Activated gamma-delta T cell (primary cell): ENCODE data around the gene TMC8.
"Not testable (repeated sequence)": the region's sequence is repeated elsewhere in the genome, so short reads cannot be mapped to it uniquely, and the experiment has no call there.

ENCODE experiments used
- DNase-seq: peaks from one replicate; lab custom pipeline; 2025; lab: John Stamatoyannopoulos, UW

The TMC8 gene

DNA sequence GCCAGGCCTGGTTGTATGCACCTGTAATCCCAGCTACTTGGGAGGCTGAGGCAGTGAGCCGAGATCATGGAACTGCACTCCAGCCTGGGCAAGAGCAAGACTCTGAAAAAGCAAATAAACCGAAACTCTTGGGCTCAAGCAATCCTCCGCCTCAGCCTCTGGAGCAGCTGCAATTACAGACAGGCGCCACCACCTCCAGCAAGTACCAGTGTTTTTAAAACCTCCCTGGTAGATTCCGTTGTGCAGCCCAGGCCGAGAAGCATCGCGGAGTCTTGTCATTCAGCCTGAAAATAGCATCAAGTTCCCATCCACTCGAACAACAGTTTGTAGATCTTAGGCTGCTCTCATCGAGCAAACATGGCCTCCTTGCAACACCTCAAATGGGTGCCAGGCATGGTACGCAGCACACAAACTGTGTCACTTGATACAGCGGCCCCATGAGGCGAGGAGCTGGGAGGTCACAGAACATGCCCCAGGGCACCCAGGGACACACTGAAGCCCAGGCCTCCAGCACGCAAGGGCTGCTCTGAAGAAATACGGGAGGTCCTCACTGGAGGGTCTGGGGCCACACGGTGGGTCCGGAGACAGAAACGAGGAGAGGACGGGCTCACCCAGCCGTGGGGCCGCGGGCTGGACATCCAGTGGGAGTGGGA is 20.1 kb upstream of the TMC8 start:
- no peak for DNase-seq

DNA sequence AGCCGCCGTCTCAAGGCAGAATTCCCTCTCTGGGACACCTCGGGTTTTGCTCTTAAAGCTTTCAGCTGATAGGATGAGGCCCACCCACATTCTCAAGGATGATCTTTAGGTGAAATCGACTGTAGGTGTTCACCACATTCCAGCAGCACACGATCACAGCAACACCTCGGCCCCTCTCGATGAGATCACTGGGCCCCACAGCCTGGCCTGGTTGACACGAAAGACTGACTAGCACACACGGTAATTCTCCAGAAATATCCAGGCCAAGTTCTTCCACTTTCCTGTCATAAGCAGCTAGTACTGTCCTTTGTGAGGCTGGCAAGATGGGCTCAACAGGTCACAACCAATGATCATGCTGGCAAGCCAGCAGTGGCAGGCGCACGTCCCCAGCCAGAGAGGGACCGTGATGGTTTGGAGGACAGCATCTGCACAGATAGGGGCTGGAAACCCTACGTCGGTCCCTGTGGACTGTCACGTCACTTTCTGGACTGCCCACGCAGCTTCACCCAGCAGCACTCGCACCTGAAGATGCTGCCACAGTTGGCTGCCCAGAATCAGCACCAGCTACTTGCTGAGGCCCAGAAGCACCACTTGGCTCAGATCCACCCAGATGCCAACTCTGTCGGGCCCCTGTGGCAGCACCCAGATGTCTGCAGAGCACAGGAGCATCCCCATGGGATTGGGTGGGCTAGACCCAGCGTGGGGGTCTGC is 19.4 kb upstream of the TMC8 start:
- DNase-seq = no peak

DNA sequence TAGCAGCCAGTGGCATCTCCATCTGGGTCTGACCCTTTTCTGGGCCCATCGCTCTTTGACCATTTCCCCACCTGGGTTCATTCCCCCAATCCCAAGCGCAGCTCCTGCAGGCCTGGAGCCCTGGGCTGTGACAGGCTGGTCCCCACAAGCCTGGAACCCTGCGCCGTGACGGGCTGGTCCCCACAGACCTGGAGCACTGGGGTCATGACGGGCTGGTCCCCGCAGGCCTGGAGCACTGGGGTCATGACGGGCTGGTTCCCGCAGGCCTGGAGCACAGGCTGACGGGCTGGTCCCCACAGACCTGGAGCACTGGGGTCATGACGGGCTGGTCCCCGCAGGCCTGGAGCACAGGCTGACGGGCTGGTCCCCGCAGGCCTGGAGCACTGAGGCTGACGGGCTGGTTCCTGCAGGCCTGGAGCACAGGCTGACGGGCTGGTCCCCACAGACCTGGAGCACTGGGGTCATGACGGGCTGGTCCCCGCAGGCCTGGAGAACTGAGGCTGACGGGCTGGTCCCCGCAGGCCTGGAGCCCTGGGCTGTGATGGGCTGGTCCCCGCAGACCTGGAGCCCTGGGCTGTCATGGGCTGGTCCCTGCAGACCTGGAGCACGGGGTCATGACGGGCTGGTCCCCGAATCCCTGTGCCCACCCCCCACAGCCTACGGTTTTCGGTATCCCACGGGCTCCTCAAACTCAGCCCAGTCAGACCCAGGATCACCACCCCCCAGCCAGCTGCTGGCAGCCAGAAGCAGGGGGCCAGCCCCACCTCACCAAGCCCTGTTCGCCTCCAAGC is 18.6 kb upstream of the TMC8 start:
- DNase-seq = no peak

DNA sequence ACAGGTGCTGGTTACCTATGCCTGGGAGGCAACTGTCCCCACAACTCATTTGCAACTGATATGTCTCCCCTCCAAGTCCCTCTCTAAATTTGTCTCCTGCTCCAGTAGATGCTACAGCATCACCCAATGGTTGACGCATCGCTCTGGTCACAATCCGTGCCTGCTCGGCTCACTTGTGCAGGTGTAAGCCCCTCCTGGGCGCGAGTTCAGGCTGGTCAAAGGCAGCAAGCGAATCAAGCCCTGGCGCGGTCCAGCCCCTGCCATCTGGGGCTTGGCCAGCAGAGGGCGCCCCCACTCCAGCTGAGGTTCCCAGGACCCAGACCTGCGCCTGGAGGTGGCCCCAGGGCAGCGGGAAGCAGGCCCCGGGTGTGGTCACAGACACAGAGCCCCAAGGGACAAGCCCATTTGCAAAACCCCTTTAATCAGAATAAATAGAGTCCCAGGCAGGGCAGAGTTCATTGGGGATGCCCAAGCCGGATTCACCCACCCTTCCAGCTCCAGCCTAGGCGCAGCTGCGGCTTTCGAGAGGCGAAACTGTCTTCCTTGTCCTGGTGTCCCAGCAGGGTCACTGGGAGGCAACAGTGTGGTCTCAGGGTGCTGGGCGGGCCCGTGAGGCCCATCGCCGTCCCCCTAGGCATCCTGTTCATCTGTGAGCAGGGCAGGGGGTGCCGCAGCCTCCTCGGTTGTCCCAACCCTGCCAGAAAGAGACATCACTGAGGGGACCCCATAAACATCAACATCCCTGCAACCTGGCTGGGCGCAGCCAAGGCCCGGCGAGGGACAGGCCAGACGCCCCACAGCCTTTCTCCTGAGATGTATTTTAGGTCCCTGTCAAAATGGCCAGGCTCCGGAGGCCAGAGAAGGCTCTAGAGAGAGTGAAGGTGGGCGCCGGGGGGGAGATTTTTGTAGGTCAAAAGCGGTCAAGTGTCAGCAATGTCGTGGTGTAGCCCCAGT is 17.8 kb upstream of the TMC8 start:
- DNase-seq = peak; percentile 64

DNA sequence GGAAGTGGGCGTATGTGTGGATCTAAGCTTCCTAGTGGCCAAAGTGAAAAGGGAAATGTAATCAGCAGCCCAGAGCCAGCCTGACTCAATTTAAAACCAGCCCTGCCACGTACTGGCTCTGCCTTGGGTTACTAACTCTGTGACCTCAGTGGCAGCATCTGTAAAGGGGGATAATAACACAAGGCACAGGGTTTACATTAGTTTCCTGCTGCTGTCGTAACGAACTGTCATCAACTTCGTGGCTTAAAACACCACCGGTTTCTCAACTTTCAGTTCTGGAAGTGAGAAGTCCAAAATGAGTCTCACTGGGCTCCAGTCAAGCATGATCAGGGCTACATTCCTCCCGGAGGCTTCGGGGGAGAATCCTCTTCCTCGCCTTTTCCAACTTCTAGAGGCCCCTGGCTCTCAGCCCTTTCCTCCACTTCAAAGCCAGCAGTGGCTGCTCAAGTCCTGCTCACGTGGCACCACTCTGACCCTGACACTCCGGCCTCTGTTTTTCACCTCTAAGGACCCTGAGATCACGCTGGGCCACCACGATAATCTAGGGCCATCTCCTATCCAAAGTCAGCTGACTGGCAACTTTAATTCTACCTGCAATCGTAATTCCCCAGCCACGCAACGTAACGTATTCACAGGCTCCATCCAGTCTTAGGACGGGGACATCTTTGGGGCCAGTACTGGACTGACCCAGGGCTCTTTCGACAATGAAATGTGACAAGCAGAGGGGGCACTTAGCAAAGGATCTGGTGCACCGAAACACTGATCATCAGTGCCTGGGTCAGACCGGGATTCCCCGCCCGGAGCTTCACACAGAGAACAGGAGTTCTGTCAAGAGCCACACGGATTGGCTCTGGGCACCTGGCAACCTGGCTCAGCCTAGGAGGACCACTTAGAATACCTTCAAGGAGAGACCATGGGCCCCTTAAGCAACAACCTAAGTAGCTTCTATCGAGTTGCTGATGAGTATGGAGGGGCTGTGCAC is 16.5 kb upstream of the TMC8 start:
- DNase-seq = no peak

DNA sequence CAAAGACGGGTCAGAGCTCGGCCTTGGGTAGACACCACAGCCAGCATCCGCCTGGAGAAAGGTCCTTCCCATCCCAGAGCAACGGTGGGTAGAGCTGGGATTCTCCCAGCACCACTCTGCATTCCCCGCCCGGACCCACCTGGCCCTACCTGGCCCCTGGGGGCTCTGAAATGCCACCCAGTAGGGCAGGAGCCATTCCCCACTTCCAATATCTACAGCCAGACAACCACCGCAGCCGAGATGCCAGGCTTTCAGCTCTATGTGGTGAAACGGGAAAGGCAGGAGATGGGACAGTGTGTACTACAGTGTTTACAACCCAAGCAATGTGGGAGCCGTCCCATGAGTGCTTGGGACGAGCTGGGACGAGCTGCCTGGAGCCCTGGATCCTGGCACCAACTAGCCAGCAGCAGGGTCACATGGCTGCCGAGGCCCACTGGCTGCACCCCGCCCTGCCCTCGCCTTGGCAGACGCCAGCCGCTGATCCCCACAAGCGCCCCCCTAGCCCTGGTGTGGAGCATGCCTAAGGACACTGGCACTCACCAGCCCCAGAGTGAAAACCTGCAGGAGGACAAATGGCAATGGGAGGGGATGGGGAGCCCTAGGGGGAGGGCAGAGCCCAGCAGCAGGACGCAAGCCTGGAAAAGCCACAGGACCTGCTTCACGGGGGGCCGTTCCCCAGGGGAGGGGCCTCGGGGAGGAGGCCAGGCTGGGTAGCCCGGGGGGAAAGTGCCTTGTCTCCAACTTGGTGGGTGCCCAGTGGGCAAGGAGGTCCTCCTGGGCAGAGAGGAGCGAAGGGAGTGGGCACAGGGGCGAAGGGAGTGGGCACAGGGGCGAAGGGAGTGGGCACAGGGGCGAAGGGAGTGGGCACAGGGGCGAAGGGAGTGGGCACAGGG is 15.5 kb upstream of the TMC8 start:
- DNase-seq = no peak

DNA sequence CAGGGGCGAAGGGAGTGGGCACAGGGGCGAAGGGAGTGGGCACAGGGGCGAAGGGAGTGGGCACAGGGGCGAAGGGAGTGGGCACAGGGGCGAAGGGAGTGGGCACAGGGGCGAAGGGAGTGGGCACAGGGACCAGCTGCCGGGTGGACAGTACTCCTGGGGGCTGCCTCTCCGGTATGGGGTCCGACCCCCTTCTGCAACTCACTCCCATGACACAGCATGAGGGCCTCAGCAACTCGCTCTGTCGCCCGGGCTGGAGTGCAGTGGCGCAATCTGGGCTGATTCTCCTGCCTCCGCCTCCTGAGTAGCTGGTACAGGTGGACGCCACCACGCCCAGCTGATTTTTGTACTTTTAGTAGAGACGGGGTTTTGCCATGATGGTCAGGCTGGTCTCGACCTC is 14.8 kb upstream of the TMC8 start:
- not testable (repeated sequence) for DNase-seq

DNA sequence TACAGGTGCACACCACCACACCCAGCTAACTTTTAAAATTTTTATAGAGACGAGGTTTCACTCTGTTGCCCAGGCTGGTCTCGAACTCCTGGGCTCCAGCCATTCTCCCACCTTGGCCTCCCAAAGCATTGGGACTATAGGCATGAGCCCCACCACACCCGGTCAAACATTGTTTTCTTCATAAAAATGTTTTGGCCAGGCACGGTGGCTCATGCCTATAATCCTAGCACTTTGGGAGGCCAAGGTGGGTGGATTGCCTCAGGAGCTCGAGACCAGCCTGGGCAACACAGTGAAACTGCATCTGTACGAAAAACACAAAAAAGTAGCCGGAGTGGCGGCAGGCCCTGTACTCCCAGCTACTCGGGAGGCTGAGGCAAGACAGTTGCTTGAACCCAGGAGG is 14.2 kb upstream of the TMC8 start:
- DNase-seq = no peak

DNA sequence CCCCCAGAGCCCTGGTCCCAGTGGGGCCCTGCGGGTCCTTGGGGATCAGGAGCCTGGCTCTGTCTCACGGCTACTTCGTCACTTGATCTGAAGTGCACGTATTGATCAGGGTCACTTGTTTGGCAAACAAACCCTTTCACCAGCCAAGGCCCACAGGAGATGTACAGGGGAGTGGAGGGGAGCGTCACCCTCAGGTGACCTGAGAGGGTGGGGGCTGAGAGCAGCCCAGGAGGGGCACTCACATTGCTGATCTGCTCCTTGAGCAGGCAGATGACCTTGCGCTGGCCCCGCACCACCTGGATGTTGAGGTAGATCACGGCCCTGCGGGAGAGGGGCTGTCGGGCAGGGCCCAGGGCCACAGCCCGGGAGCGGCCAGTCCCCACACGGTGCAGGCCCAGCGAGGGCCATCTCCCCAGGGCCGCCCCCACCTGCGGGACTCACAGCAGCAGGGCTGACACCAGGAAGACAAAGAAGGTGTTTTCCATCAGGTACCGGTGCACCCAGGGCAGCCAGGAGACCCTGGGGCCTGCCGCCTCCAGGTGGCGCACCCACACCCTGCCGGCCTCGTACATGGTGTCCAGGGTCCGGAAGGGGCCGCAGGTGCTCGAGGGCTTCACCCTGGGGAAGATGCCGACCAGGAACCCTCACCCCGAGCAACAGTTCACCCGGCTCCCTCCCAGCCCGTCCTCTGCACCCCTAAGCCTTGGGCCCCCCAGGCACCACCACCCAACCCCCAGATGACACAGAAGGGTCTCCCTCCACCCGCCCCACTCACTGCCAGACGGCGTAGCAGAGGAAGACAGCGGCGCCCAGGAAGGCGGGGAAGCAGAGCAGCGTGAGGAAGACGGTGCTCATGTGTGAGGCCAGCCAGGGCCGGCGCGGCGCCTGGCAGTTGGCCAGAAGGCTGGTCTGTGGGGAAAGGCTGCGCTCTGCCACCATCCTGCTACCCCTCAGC is 13.3 kb upstream of the TMC8 start:
- no peak for DNase-seq

DNA sequence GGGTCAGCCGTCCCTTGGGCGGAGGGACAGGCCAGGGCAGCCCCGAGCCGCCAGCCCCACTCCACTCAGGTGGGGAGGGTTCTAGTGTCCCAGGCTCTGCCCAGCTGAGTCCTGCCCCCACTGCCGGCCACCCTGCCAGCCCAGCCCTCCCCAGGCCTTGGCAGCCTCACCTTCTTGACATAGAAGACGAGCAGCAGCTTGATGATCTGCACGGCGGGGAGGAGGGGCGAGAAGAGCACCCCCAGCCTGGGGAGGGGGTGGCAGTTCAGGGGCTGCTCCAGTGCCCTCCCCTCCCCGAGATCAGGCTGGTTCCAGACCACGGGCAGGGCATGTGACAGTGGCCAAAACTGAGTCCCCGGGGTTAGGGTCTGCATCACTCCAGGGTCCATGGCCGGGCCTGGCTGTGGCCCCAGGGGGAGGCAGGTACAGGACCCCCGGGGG is 11.8 kb upstream of the TMC8 start:
- DNase-seq = no peak

DNA sequence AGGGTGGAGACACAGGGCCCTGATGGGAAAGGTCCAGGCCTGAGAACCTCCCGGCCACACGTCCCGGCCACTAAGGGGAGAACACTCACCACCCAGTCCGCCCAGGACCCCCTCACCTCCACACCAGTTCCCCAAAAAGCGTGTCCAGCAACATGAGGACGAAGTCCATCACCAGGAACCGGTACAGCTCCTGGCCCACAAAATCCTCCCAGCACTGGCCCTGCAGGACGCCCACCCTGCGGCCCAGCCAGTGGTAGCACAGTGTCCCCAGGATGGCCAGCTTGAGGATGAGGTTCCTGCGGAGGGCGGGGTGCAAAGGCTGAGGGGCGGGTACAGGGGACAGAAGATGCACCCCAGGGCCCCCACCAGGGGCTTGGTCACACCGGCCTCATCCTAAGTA is 10.0 kb upstream of the TMC8 start:
- no peak for DNase-seq

DNA sequence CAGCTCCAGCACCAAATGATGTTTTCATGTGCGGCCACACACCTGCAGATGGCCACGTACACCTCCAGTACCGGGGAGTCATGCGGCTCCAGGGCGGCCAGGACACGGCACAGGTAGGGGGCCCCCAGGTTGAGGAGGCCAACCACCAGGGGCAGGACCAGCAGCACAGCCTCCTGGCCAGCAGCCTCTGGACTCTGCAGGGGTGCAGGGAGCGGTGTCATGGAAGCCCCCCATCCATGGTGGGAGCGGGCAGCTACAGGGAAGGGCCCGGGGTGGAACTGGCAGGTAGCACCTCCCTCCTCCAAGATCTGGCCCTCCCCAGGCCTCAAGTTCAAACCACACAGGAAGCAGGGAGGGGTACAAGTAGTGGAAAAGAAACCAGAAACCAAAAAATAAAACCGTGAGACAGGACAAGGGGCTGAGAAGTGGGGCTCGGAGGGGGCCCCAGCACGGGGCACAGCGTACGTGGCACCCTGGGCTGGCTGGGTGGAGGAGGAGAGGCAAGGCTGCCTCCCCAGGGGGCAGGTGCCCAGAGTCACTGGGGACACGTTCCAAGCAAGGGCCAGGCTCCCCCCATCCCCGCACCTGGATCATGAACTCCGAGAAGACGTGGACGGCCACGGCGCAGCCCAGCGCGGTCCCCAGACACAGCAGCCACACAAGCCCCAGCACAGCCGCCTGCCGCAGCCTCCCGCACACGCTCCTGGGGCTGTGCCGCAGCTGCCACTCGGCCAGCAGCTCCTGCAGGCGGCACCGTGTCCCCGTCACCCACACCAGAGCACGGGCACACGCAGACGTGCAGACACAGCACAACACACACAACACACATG is 9.4 kb upstream of the TMC8 start:
- peak; percentile 50 for DNase-seq

DNA sequence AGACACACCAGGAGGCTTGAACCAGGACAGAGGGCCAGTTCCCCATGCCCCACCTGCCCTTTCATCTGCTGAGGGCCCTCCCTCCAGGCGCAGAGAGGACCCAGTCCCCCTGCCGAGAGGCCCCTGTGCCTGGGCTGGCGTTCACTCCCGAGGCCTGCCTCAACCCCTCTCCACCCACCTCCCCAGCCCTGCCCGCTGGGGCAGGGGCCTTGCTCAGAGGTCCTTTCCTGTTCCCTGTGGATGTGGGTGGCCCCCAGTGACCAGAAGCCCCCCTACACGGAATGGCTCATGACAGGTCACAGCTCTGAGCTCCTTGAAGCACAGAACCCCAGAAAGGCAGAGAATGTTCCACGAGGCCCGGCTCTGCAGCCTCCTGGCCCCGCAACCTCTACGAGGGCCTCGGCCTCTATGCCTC is 8.8 kb upstream of the TMC8 start:
- DNase-seq = no peak

DNA sequence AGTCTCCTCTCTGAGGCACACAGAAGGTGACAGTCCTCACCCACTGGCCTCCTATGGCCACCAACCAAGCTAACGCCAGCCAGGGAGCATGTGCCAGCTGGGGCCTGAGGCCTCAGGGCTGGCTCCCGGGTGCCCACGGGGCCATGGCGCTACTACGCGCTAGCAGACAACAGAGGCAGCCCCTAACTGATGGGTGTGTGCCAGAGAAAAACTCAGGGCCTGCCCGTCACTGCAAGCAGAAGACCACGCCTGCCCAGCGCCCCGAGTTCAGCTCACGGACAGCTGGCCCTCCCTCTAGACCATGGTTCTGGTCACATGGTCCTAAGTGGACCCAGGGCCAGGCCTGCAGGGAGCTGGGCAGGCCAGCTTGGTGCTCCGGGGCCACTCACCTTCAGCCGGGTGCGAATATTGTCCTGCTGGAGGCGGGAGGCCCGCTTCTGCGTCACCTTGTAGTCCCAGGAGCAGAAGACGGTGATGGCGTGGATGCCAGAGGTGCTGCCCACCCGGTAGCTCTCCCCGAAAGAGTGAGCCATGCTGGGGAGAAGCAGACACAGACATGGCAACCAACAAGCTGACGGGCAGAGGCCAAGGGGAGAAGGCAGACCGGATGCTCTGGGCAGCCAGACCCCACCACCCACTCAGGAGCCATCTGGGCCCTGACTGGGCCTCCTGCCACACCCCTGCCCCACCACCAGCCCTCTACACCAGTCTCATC is 8.2 kb upstream of the TMC8 start:
- no peak for DNase-seq

DNA sequence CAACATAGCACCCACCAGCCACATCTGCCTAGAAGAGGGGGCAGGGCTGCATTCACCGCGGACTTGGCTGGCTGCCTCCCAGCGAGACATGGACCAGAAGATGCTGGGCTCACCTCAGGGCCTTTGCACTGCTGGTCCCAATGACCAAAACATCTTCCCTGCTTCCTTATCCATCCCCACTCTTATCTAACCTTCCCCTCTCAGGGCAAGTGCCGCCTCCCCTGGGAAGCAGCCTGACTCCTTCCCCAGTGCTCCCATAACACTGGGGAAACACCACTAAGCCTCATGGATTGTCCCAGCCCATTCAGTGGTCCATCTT is 7.7 kb upstream of the TMC8 start:
- DNase-seq = no peak

DNA sequence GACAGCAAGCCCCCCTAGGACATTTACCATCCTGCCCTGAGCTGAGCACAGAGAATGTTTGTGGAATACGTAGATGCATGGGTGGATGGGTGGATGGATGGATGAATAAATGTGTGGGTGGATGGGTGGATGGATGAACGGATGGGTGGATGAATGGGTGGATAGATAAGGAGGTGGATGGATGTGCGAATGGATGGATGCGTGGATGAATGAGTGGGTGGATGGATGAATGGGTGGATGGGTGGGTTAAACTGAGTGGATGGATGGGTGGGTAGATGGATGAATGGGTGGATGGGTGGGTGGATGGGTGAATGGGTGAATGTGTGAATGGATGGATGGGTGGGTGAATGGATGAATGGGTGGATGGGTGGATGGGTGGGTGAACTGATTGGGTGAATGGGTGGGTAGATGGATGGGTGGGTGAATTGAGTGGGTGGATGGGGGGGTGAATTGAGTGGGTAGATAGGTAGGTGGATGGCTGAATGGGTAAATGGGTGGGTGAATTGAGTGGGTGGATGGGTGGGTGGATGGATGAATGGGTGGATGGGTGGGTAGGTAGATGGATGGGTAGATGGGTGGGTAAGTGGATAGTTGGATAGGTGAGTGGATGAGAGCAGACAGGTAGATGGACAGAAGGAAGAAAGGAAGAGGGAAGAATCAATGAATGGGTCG is 7.2 kb upstream of the TMC8 start:
- no peak for DNase-seq
